HepG2 (cell line): ENCODE measurements around the gene TTBK1. TPM values are rescaled to one million over a fixed set of nuclear protein-coding genes. Genes with fewer than 3 reads are reported as not detected.

Experiments
- ARID4A ChIP-seq: sonication (generic); formaldehyde crosslinking; IDR thresholded peaks from 2 replicates; pipeline ENCODE4 v1.5.0; 2020; ENCODE audit warnings: mild to moderate bottlenecking, missing genetic modification reagents, borderline replicate concordance
- GPBP1L1 ChIP-seq: sonication (generic); formaldehyde crosslinking; IDR thresholded peaks from 2 replicates; pipeline ENCODE4 v1.5.0; 2020; ENCODE audit warnings: mild to moderate bottlenecking, missing genetic modification reagents
- RELA ChIP-seq: sonication (generic); formaldehyde crosslinking; IDR thresholded peaks from 2 replicates; pipeline ENCODE4 v1.4.0; 2020; ENCODE audit warnings: missing genetic modification reagents
- SKI ChIP-seq: fragments of 450-650 bp; IDR thresholded peaks from one replicate; pipeline ENCODE4 v1.6.1; 2018; ENCODE audit warnings: mild to moderate bottlenecking; ENCODE audit not compliant: partially characterized antibody
- SMAD1 ChIP-seq: sonication (generic); formaldehyde crosslinking; IDR thresholded peaks from 2 replicates; pipeline ENCODE4 v1.4.0; 2020; ENCODE audit warnings: missing genetic modification reagents, low read depth, mild to moderate bottlenecking, borderline replicate concordance
- SP5 ChIP-seq: IDR thresholded peaks from 2 replicates; pipeline ENCODE4 v1.6.1; 2016; ENCODE audit warnings: low read depth, borderline replicate concordance
- U2AF1 ChIP-seq: fragments of 200-400 bp; formaldehyde crosslinking; optimal IDR thresholded peaks from 2 replicates; pipeline ENCODE3; 2017; ENCODE audit warnings: mild to moderate bottlenecking, low read depth, low read length
- ZNF224 ChIP-seq: sonication (generic); formaldehyde crosslinking; IDR thresholded peaks from 2 replicates; pipeline ENCODE4 v1.5.0; 2020; ENCODE audit warnings: mild to moderate bottlenecking, missing genetic modification reagents
- ZNF367 ChIP-seq: sonication (generic); formaldehyde crosslinking; IDR thresholded peaks from 2 replicates; pipeline ENCODE4 v1.4.0; 2020; ENCODE audit warnings: missing genetic modification reagents, borderline replicate concordance
- ZNF503 ChIP-seq: sonication (generic); formaldehyde crosslinking; IDR thresholded peaks from 2 replicates; pipeline ENCODE4 v1.4.0; 2020; ENCODE audit warnings: missing genetic modification reagents
- ZNF713 ChIP-seq: sonication (generic); formaldehyde crosslinking; IDR thresholded peaks from 2 replicates; pipeline ENCODE4 v1.4.0; 2020; ENCODE audit warnings: mild to moderate bottlenecking, missing genetic modification reagents
- ZNF720 ChIP-seq: sonication (generic); formaldehyde crosslinking; IDR thresholded peaks from 2 replicates; pipeline ENCODE4 v1.4.0; 2020; ENCODE audit warnings: missing genetic modification reagents
- polyA plus RNA-seq, 8 experiments: library from polyadenylated mRNA; depleted of rRNA in 3 of 8; stranded (reverse) in 7 of 8; unstranded in 1 of 8; fragments of >200 nt; fragmentation: Illumina TruSeq in 4 of 8; extraction: Trizol in 4 of 8; gene quantifications; 2 replicates each; pipeline versions ENCODE4 v1.2.1 to v1.2.3, GENCODE V29; 2011 to 2016; ENCODE audit warnings: low read depth in 4 of 8, missing spikeins in 1 of 8, mixed read lengths in 1 of 8; ENCODE audit not compliant: insufficient read depth in 1 of 8
- total RNA-seq, 5 experiments: library from RNA; depleted of rRNA; stranded (reverse); fragments of >200 nt; fragmentation: Illumina TruSeq; extraction: Trizol; gene quantifications; 2 replicates each; pipeline ENCODE4 v1.2.3, GENCODE V29; 2016; ENCODE audit warnings: low read depth in 1 of 5
- TF ChIP-seq, protein P1 (sequence below): sonication (generic); formaldehyde crosslinking; IDR thresholded peaks from 2 replicates; pipeline ENCODE4 v1.4.0; 2020; ENCODE audit warnings: missing genetic modification reagents, borderline replicate concordance
- TF ChIP-seq, protein P2 (sequence below): sonication (generic); formaldehyde crosslinking; IDR thresholded peaks from 2 replicates; pipeline ENCODE4; 2020; ENCODE audit warnings: missing genetic modification reagents, mild to moderate bottlenecking, borderline replicate concordance

The TTBK1 gene
- total and polyA plus RNA-seq, 2 of the 13 experiments (the other 11 are each of a cell fraction or from before 2014, with no cell fraction given), result 0.24 to 0.33 TPM

GRCh38 chr6:43263314-43264178, 20.3 kb downstream of the TTBK1 start (continued):
- TF ChIP-seq ARID4A (CRISPR knock-in tag) (peak; percentile 59; the same call in 1 of the 2 replicates), U2AF1 (peak; percentile 62), ZNF713 (CRISPR knock-in tag) (no peak), SKI (no peak), ZNF367 (CRISPR knock-in tag) (no peak), SMAD1 (CRISPR knock-in tag) (peak; percentile 76; the same call in 1 of the 2 replicates), RELA (CRISPR knock-in tag) (no peak; the same call in 1 of the 2 replicates), GPBP1L1 (CRISPR knock-in tag) (no peak), ZNF224 (CRISPR knock-in tag) (no peak), SP5 (CRISPR knock-in tag) (no peak), ZNF720 (CRISPR knock-in tag) (no peak), ZNF503 (CRISPR knock-in tag) (no peak)
- TF ChIP-seq, protein P1, sequence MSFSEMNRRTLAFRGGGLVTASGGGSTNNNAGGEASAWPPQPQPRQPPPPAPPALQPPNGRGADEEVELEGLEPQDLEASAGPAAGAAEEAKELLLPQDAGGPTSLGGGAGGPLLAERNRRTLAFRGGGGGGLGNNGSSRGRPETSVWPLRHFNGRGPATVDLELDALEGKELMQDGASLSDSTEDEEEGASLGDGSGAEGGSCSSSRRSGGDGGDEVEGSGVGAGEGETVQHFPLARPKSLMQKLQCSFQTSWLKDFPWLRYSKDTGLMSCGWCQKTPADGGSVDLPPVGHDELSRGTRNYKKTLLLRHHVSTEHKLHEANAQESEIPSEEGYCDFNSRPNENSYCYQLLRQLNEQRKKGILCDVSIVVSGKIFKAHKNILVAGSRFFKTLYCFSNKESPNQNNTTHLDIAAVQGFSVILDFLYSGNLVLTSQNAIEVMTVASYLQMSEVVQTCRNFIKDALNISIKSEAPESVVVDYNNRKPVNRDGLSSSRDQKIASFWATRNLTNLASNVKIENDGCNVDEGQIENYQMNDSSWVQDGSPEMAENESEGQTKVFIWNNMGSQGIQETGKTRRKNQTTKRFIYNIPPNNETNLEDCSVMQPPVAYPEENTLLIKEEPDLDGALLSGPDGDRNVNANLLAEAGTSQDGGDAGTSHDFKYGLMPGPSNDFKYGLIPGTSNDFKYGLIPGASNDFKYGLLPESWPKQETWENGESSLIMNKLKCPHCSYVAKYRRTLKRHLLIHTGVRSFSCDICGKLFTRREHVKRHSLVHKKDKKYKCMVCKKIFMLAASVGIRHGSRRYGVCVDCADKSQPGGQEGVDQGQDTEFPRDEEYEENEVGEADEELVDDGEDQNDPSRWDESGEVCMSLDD (CRISPR knock-in tag), result no peak
- TF ChIP-seq, protein P2, sequence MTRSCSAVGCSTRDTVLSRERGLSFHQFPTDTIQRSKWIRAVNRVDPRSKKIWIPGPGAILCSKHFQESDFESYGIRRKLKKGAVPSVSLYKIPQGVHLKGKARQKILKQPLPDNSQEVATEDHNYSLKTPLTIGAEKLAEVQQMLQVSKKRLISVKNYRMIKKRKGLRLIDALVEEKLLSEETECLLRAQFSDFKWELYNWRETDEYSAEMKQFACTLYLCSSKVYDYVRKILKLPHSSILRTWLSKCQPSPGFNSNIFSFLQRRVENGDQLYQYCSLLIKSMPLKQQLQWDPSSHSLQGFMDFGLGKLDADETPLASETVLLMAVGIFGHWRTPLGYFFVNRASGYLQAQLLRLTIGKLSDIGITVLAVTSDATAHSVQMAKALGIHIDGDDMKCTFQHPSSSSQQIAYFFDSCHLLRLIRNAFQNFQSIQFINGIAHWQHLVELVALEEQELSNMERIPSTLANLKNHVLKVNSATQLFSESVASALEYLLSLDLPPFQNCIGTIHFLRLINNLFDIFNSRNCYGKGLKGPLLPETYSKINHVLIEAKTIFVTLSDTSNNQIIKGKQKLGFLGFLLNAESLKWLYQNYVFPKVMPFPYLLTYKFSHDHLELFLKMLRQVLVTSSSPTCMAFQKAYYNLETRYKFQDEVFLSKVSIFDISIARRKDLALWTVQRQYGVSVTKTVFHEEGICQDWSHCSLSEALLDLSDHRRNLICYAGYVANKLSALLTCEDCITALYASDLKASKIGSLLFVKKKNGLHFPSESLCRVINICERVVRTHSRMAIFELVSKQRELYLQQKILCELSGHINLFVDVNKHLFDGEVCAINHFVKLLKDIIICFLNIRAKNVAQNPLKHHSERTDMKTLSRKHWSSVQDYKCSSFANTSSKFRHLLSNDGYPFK, result 0 out of 2 replicates have a peak, but pooled peaks have one; percentile 28
